Measurements from ENCODE around the gene IFI27L1. TPM values are rescaled to one million over a fixed set of nuclear protein-coding genes. Genes with fewer than 3 reads are reported as not detected.

The IFI27L1 gene
- total RNA-seq, 4 donors from 2014 or later = 3.4 to 9.3 (median 7.4) TPM

GRCh38 chr14:94116701-94117100, 35.6 kb downstream of the IFI27L1 start:
- 84% methylated on average over 4 of the region's 10 CpGs; no CpG with 5 or more reads in 1 of the 2 donors for WGBS, 2 donors (ENCODE audit: low coverage in 1 of 2)
- TF ChIP-seq EP300 (IDR thresholded peaks at IDR 0.05) = no peak
- TF ChIP-seq CTCF (IDR thresholded peaks at IDR 0.05) = no peak
- no peak for TF ChIP-seq POLR2AphosphoS5 (IDR thresholded peaks at IDR 0.05)
- TF ChIP-seq POLR2A (IDR thresholded peaks at IDR 0.05) = no peak

DNA sequence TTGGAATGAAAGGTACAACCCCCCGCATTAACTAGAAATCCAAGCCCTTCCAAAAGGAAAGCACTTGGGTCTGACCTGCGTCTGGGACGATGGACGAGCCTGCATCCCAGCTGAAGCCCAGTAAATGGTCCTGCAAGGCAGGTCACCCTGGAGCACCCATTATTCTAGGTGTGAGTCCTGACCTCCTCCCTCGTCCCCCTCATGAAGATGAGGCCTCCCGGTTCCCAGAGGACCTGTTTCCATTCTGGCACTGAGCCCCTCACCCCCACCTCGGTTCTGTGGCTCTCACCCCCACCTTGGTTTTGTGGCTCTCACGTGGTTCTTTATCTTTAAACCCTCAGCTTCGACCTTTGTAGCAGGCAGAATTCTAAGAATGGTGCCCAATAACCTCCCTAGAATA, 36.7 kb downstream of the IFI27L1 start:
- Histone ChIP-seq H3K36me3 (no peaks in the 10 kb centered on the region), H3K27ac (no peak overlapping the region), H3K4me1 (peaks cover 0 to 15% (median 14%) of the 10 kb centered on the region in 3 donors), H3K4me3 (no peak overlapping the region), H3K27me3 (peaks cover 11% of the 10 kb centered on the region), H3K9me3 (peaks cover 0 to 22% (median 0%) of the 10 kb centered on the region in 3 donors)
- ATAC-seq = no peak
- WGBS, 2 donors (ENCODE audit: low coverage in 1 of 2) = 70% methylated on average over 7 of the region's 9 CpGs; no CpG with 5 or more reads in 1 of the 2 donors
- no peak for TF ChIP-seq POLR2AphosphoS5 (IDR thresholded peaks at IDR 0.05)
- TF ChIP-seq CTCF (IDR thresholded peaks at IDR 0.05) = no peak
- no peak for TF ChIP-seq POLR2A (IDR thresholded peaks at IDR 0.05)
- TF ChIP-seq EP300 (IDR thresholded peaks at IDR 0.05) = no peak

More at GRCh38 chr14:94116701-94117100, 35.6 kb downstream of the IFI27L1 start:
- Histone ChIP-seq H3K27ac (no peak overlapping the region), H3K36me3 (no peaks in the 10 kb centered on the region), H3K4me1 (peaks cover 0 to 15% (median 14%) of the 10 kb centered on the region in 3 donors), H3K9me3 (peaks cover 0 to 22% (median 0%) of the 10 kb centered on the region in 3 donors), H3K4me3 (no peak overlapping the region), H3K27me3 (peaks cover 11% of the 10 kb centered on the region)
- no peak for ATAC-seq

GRCh38 chr14:94119071-94119470, 38.0 kb downstream of the IFI27L1 start:
- TF ChIP-seq POLR2A (IDR thresholded peaks at IDR 0.05) = no peak
- TF ChIP-seq POLR2AphosphoS5 (IDR thresholded peaks at IDR 0.05) = no peak
- no peak for TF ChIP-seq CTCF (IDR thresholded peaks at IDR 0.05)
- no peak for TF ChIP-seq EP300 (IDR thresholded peaks at IDR 0.05)
- Histone ChIP-seq H3K27me3 (peaks cover 11% of the 10 kb centered on the region), H3K4me1 (peaks cover 0 to 15% (median 5%) of the 10 kb centered on the region in 3 donors), H3K4me3 (no peak overlapping the region), H3K9me3 (peaks cover 0 to 22% (median 0%) of the 10 kb centered on the region in 3 donors), H3K27ac (no peak overlapping the region), H3K36me3 (no peaks in the 10 kb centered on the region)
- no peak for ATAC-seq

GRCh38 chr14:94120667-94121340, 39.7 kb downstream of the IFI27L1 start:
- Histone ChIP-seq H3K9me3 (peaks cover 0 to 22% (median 0%) of the 10 kb centered on the region in 3 donors), H3K27me3 (peaks cover 9% of the 10 kb centered on the region), H3K4me3 (no peak overlapping the region), H3K36me3 (peaks cover 0 to under 1% of the 10 kb centered on the region in 2 donors), H3K4me1 (peaks cover 0 to under 1% (median 0%) of the 10 kb centered on the region in 3 donors), H3K27ac (no peak overlapping the region)
- no peak for TF ChIP-seq POLR2A (IDR thresholded peaks at IDR 0.05)
- TF ChIP-seq POLR2AphosphoS5 (IDR thresholded peaks at IDR 0.05) = no peak
- no peak for TF ChIP-seq CTCF (IDR thresholded peaks at IDR 0.05)
- TF ChIP-seq EP300 (IDR thresholded peaks at IDR 0.05) = no peak
- ATAC-seq = no peak
- WGBS, 2 donors (ENCODE audit: low coverage in 1 of 2) = 84 to 94% methylated on average over 4 to 5 of the region's 5 CpGs

GRCh38 chr14:94121485-94121884, 40.4 kb downstream of the IFI27L1 start:
- Histone ChIP-seq H3K36me3 (peaks cover 0 to 7% of the 10 kb centered on the region in 2 donors), H3K27me3 (peaks cover 6% of the 10 kb centered on the region), H3K4me3 (no peak overlapping the region), H3K27ac (no peak overlapping the region), H3K9me3 (peaks cover 0 to 22% (median 0%) of the 10 kb centered on the region in 3 donors), H3K4me1 (no peaks in the 10 kb centered on the region)
- 30 to 44% methylated on average over 2 of the region's 3 CpGs for WGBS, 2 donors (ENCODE audit: low coverage in 1 of 2)
- TF ChIP-seq CTCF (IDR thresholded peaks at IDR 0.05) = no peak
- no peak for TF ChIP-seq EP300 (IDR thresholded peaks at IDR 0.05)
- no peak for TF ChIP-seq POLR2AphosphoS5 (IDR thresholded peaks at IDR 0.05)
- TF ChIP-seq POLR2A (IDR thresholded peaks at IDR 0.05) = no peak
- no peak for ATAC-seq
